Fibroblast of gingiva (primary cell): ENCODE measurements around the gene GRIN2A.
"Not testable (repeated sequence)": the region's sequence is repeated elsewhere in the genome, so short reads cannot be mapped to it uniquely, and the experiment has no call there.

Source experiments
- DNase-seq: peaks from one replicate; pipeline ENCODE4 v3.0.0-alpha.2; 2011; ENCODE audit warnings: low read depth

GRIN2A gene

DNA sequence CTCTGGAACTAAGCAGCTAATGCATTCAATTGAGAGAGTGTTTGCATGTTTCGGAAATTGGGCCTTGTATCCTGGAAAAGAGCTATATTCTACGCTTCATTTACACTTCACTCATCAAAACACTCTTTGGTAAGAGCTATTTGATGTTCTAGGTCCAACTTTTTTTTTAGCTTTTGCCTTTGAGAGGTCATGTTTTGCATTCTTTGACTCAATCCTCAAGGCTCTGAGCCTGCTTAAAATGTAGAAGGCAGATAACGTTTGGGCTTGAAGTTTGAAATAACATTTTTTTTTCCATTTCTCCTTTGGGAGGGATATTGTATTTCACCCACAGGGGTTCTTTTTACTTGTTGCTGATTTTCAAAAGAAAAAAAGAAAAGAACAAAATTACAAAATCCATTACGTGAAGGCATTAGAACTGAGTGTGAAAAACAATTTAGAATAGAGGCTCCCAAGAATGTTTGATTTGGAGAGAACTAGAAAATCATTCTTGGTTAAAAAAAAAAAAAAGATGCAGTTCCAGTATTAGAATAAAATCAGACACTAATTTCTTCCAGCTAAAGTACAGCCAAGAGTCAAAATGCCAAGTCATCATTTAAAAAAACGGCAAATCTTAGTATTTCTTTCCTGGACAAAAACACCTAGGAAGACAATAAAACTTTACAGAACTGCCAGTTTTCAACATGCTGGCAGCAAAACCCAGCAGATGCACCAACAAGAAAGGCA is 268.5 kb downstream of the GRIN2A start:
- DNase-seq = no peak

DNA sequence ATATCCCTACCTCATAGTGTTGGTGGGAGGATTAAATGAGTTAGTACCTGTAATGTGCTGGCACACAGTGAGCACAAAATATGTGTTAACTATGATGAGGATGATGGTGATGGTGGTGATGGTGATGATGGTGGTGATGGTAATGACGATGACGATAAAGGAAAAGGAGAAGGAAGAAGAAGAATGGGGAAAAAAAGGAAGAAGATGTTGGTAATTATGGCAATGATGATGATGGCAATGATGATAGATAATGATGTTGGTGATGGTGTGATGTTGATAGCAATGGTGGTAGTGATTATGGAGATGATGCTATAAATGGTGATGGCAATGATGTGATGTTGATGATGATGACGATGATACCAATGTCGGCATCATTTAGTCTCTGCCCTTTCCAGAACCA is 270.2 kb downstream of the GRIN2A start:
- no peak for DNase-seq

DNA sequence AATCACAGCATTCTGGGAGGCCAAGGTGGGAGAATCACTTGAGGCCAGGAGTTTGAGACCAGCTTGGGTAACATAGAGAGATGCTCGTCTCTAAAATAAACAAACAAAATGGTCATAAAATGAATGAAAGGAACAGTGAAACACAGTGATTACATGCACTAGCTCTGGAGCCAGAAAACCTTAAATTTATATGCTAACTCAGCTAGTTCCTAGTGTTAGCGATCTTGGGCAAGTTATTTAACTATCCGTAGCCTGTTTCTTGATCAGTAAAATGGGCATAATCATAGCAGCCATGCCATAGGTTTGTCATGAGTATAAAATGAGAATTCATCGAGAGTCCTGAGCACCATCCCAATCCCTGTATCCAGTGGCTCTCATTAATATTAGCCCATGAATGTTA is 271.0 kb downstream of the GRIN2A start:
- DNase-seq = no peak

DNA sequence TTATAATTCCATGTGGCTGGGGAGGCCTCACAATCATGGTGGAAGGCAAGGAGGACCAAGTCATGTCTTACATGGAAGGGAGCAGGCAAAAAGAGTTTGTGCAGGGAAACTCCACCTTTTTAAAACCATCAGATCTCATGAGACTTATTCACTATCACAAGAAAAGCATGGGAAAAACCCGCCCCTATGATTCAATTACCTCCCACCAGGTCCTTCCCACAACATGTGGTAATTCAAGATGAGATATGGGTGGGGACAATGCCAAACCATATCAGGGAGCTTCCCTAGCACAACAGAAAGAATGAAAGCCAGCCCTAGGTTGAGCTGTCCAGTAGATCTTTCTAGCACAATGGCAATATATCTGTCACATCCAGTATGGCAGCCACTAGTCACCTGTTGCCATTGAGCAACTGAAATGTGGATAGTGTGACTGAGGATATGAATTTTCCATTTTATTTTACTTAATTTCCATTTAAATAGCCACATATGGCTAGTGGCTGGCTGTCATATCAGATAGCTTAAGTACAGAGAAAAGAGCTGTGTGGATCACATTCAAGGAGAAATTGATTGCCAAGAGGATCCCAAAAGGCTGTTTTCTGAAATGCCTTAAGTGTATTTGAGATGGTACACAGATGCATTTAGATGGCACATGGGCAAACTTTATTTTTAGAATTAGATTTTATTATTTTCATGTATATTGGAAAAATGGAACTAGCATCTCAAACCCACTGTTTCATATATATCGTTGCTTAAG is 273.0 kb downstream of the GRIN2A start:
- no peak for DNase-seq

DNA sequence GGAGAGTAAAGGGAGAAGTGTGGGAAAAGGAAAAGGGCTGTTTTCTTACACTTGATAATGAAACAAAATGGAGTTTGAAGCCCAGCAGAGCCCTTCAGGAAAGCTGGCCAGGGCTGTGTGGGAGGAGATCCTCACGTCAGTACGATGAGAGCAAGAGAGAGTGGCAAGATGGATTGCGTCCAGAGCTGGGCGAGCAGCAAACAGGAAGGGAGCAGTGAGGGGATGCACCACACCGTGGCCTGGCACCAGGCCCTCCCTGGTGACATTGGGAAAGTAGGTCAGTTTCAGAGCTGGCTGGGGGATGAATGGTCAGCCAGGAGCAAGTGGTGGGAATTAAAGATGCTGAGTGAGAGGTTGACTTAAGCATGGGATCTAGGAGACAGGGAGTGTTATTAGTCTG is 273.6 kb downstream of the GRIN2A start:
- DNase-seq = no peak

DNA sequence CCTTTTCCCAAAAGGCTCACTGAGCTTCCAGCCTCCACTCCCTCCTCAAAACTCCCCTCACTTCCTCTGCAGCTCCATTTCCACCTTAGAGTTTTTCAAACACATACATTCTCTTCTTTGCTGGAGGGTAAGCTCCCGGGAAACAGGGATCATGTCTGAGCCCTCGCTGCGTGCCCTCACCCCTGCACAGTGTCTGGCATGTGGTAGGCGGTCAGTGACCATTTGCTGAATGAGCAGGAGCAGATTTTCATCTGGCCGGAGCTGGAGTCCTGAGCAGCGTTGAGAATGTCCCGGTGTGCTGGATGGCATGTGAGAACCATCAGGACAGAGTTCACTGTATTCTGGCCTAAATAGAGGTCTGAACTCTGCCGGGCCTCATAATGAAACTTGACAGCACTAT is 274.5 kb downstream of the GRIN2A start:
- no peak for DNase-seq

DNA sequence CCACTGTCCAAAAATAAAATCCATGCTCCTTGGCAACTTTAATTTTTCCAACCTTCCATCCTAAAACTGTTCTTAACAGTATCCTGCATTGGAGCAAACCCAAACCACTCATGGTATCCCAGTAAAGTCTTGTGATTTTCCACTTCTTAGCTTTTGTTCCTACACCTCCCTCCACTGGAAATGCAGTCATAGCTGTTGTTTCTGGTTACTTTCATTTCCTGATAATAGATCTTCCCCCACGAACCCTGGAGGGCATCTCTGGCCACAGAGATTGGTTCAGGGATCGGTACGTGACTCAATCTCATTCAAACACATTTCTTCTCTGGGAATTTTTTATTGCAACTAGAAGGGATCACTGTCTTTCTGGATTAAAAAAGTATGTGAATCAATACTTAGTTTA is 276.0 kb downstream of the GRIN2A start:
- no peak for DNase-seq

DNA sequence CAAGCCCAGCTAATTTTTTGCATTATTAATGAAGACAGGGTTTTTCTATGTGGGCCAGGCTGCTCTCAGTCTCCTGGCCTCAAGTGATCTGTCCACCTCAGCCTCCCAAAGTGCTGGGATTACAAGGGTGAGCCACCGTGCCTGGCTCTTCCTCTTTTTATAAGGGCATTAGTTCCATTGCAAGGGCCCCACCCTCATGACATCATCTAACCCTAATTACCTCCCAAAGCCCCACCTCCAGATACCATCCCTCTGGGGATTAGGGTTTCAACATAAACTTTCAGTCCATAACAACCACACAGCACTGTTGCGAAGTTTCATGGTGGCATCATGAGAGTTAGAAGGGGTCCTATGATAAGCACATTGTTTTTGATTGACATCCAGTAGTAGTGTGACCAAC is 277.7 kb downstream of the GRIN2A start:
- DNase-seq = no peak

DNA sequence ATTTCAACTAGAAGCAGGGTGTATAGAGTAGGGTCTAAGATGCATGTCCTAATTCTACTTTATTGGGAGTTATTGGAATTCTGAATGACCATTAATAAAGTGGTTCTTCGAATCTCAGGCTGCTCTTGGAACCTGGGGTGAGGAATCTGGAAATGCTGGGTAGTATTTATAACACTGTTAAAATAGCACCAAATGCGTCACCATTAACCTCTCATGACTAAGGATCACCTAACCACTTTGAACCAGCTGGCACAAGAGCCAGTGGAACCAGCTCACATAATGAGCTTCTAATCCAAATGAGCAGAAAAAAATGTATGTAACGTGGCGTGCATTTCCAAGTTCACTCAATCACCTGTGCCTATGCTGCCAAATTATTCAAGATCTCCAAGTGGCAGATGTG is 281.7 kb downstream of the GRIN2A start:
- no peak for DNase-seq

DNA sequence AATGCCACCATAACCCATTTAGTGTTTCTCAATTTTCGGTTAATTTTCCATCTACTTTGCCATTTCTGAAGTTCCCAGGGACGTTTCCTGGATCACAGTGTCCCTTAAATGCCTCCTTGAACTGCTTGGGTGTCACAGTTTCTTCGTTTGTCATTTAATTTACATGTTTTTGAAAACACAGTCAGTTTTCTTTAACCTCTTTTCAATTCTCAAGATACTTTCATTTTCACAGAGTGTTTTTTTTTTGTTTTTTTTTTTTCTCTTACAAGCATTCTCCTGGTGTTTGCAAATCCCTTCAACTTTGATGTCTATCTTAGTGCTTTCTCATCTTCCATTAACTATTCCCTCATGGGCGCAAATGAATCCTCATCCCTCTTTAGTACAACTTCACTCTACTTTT is 283.7 kb downstream of the GRIN2A start:
- DNase-seq = no peak

DNA sequence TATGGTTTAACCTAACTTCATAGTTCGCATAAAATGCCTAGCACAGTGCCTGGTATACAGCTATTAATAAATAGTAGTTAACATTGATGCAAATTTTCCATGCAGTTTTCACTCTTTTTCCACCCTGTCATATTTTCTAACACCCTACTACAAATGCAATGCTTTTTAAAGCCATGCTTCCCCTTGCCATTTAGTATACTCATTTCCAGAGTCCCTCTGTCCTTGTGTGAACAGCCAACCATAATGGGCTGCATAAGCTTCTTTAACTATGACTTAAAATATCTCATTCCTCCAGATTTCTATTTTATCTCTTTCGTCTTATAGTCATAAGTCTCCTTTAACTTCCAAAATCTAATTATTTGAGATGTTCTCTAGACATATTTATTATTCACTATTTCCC is 284.1 kb downstream of the GRIN2A start:
- no peak for DNase-seq

DNA sequence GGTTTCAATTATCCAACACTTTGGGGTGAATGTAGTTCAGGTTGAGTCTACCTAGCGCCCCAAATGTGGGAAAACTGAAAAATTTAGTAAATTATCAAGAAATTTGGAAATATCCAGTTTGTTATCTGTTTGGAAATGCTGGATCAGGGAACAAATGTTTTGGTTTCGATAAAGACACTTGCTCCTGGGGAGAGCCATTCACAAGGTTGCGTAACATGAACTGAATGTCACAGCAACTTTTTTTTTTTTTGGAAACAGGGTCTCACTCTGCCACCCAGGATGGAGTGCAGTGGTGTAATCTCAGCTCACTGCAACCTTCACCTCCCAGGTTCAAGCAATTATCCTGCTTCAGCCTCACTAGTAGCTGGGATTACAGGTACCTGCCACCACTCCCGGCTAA is 286.4 kb downstream of the GRIN2A start:
- DNase-seq = no peak

DNA sequence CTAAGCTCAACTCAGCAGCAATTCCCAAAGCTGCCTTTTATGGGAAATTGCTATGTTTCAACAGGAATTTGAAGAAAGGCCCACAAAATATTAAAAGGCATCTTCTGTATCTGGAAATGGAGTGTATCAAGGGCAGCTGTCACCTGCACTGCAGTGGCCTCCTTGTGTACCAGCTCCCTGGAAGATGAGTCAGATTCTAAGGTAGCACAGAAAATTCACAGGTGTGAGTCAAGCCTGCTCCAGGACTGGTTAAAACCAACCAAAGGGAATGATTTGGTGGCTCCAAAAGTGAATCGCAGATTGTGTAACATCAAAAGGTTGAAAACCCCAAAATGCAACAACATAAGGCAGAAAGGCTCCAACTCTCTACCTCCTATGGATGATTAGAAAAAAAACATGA is 296.4 kb downstream of the GRIN2A start:
- DNase-seq = no peak

DNA sequence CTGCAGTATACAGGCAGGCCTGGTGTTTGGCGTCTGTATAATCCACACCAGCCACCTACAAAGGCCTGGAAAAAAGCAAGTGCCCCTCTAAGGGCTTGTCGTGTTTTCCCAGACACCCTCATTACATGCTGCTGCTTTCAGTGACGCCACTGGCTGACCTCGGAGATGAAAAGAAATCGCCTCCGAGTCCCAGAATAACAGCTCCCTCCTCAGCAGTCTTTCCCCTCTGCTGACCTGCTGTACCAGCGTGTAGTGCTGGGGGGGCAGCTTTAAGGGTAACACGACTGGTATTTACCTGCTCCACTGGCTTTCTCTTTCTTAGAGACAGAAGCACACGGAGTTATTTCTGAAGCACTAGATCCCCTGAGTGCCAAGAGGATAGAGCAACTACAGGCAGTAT is 296.8 kb downstream of the GRIN2A start:
- DNase-seq = no peak

DNA sequence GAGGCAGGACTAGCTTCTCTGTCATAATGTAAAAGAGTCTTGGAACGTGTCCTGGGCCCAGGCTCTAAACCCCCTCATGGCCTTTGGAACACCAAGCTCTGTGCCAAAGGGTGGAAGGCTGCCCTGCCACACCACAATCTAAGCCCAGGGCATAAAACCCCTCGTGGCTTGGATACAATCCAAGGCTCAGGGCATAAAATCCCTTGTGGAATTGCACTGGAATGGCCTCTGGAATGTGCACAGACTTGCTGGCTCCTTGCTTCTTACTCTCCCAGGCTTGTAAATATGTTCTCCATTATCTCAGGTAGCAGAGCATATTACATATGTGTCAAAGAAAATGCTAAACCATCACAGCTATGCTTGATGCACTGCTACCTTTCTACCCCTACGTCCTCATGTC is 306.2 kb downstream of the GRIN2A start:
- not testable (repeated sequence) for DNase-seq

DNA sequence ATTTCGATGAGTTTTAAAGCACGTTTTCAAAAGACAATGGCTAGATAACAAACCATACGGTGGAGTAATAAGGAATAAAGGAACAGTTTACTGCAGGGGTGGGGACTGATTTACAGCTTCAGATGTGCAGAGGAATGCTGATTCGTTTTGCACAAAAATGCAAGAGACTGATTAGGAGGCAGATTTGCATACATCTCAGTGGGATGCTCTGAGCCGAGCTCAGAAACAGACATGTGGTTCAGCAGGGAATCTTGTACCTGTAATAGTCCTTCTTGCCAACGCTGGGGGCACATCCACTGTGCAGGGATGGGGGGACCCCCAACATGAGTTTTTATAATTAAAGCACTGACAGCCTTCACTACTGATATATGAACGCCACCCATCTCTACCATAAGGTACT is 308.0 kb downstream of the GRIN2A start:
- no peak for DNase-seq

DNA sequence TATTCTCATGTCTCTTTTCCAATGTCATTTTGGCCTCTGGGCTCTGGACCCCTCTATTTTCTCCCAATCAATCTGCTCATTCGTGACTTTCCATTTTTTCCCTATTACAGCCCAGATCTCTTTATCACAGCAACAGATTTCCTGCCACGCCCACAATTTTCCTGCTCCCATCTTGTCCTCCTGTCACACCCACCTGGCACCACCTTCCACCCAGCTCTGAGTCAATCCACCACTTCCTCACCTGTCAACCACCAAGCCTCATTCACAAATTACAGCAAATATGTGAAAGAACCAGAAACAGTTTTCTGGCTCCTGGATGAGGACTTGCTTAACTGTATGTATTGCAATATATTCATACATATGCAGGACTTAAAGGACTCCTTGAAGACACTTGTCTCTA is 311.3 kb downstream of the GRIN2A start:
- no peak for DNase-seq

DNA sequence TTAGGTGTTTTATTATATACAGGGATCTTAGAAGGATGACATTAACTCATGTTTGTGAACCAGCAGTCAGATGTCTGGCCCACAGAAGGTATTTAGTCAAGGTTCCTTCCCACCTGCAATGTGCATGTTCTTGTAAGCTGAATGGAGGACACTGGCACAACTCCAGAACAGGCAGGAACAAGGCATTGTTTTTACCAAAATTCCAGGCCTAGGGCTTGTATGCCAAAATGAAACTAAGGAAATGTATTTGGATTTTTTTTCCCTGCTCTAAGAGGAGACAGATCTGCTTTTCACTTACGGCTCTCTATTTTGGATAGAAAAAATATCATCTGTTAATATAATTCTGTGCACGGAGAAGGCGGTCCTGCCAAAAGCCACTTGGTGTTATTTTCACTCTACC is 312.5 kb downstream of the GRIN2A start:
- DNase-seq = no peak

DNA sequence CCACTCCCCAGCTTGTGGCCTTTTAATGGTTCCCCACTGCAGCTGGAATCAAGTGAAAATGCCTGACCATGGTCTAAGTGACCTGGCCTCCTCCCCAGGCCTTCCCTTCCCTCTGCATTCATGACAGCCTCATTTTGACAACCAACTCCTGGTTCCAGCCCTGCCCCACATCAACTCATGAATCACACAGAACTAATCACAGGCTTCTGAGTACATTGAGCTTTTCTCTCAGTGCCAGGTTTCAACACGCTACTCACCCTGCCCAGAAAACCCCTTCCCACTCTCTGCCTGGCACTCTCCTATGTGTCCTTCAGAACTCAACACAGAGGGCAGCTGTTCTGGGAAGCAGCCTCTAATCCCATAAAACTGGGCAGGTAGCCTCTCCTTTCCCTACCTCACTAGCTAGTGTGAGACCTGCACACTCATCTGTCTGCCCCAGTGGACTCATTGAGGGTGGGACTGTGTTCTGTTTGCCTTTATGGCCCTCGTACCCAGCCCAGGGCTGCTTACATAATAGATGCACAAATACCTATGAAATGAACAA is 313.6 kb downstream of the GRIN2A start:
- DNase-seq = no peak

DNA sequence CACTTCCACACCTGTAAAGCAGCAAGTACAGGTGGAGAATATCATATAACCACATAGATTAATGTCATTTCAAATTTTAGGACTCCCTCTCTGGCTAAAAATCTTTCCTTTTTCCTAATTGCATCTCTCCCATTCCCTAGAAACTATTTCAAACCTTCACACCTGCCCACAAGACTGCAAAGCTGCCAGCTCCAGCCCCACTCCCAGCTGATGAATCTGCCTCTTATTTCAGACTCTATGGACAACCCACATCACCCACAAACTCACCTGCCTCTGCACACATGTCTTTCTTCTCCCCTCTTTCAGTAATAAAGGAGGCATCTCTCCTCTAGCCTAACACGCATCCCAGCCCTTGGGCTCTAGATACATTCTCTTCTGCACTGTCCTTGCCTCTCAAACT is 315.1 kb downstream of the GRIN2A start:
- no peak for DNase-seq

DNA sequence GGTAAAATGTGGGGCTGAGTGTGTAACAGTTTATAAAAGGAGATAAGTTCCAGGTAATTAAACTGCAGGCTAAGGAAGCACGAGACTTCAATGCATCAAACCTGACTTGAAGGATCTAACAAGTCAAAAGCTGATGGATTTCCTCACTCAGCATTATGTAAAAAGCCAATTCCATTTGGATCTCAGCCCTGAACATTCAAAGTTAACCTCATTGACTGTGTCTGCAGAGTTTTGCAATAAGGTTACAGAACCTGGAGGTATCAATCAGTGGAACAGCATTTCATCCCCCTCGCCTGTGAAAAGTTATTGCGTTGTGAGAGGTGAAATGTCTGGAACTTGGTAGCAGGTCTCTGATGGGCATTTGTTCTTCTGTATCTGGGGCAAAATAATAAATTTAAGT is 317.8 kb downstream of the GRIN2A start:
- no peak for DNase-seq

DNA sequence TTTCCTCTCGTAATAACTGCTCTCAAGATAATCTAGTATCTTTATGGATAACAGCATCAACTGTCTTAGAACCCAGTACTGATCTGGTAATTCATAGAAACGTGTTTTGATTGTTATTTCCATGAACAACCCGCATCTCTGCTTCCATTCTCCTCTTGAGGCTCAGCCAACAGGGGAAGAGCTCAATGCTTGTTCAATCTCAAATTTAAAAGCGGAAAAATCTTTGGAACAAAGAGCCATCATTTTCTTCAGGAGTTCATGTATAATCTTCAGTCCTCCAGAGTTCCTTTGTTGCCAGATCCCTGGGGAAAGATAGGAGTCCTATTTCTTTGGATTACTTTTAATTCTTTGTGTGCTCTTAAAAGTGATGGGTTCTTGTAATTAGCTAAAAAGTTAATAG is 319.9 kb downstream of the GRIN2A start:
- DNase-seq = no peak

DNA sequence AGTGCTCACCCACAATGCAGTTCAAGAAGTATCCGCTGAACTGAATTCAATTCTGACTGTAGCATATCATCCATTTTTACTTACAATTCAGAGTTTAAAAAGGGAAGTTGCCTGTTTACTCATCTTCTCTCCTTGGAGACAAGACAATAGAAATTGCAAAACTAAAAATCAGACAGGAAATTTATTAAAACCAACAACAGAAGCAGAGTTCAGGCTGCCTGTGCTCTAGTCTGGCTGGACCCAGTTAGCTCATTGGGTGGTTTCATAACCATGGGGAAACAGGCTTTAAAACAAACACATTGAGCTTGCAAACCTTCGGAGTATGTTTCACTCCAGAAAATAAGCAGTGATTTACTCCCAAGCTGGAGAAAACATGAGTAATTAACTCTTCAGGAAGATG is 321.4 kb downstream of the GRIN2A start:
- peak; percentile 61 for DNase-seq
